Fibroblast of lung (primary cell): ENCODE measurements around the gene SETBP1. TPM values are rescaled to one million over a fixed set of nuclear protein-coding genes. Genes with fewer than 3 reads are reported as not detected.

Source experiments
- DNase-seq, 2 donors: peaks; one replicate each; pipeline versions ENCODE4 v3.0.0 to v3.0.0-alpha.2; 2010; ENCODE audit warnings: low read depth in 2 of 2
- H2AFZ ChIP-seq: 2 replicates; pipeline ENCODE4 v1.5.1; 2012; ENCODE audit warnings: low read length, control low read depth, inconsistent platforms
- H3K27ac ChIP-seq: 2 replicates; pipeline ENCODE4 v1.5.1; 2011; ENCODE audit warnings: low read length, control low read depth; ENCODE audit not compliant: insufficient read depth
- H3K27me3 ChIP-seq: 2 replicates; pipeline ENCODE4 v1.5.1; 2011; ENCODE audit warnings: mild to moderate bottlenecking, low read length; ENCODE audit not compliant: control insufficient read depth, insufficient read depth
- H3K36me3 ChIP-seq: 2 replicates; pipeline ENCODE4 v1.5.1; 2011; ENCODE audit warnings: low read length; ENCODE audit not compliant: control insufficient read depth, insufficient read depth
- H3K4me1 ChIP-seq: 2 replicates; pipeline ENCODE4 v1.5.1; 2011; ENCODE audit warnings: low read length; ENCODE audit not compliant: control insufficient read depth, insufficient read depth; ENCODE audit errors: extremely low read depth
- H3K4me2 ChIP-seq: 2 replicates; pipeline ENCODE4 v1.5.1; 2011; ENCODE audit warnings: low read length, control low read depth; ENCODE audit not compliant: insufficient read depth; ENCODE audit errors: extremely low read depth
- H3K4me3 ChIP-seq, 4 experiments: fragments of 200-600 bp in 1 of 4; sonication (generic) in 1 of 4; replicated peaks in 1 of 4; 2 replicates each; pipeline ENCODE4 v1.5.1; 2011 to 2016; ENCODE audit warnings: low read length in 4 of 4, low read depth in 3 of 4, mild to moderate bottlenecking in 3 of 4, control low read depth in 2 of 4, inconsistent platforms in 1 of 4, mixed read lengths in 1 of 4; ENCODE audit not compliant: insufficient read depth in 1 of 4; ENCODE audit errors: control extremely low read depth in 1 of 4
- H3K79me2 ChIP-seq: 2 replicates; pipeline ENCODE4 v1.5.1; 2012; ENCODE audit warnings: mild to moderate bottlenecking, low read length, inconsistent platforms; ENCODE audit not compliant: control insufficient read depth, insufficient read depth
- H3K9ac ChIP-seq: 2 replicates; pipeline ENCODE4 v1.5.1; 2011; ENCODE audit warnings: mild to moderate bottlenecking, low read length, control low read depth; ENCODE audit not compliant: insufficient read depth
- H3K9me3 ChIP-seq: 2 replicates; pipeline ENCODE4 v1.5.1; 2012; ENCODE audit warnings: low read depth, low read length; ENCODE audit not compliant: control insufficient read depth, insufficient read depth
- H4K20me1 ChIP-seq: 2 replicates; pipeline ENCODE4 v1.5.1; 2011; ENCODE audit warnings: low read length; ENCODE audit not compliant: control insufficient read depth, insufficient read depth; ENCODE audit errors: extremely low read depth
- CTCF ChIP-seq, 2 donors: IDR thresholded peaks in 1 of 2; conservative IDR thresholded peaks in 1 of 2; 1 replicate in 1 of 2; 2 replicates in 1 of 2; pipeline ENCODE4 v1.5.1; 2011 to 2012; ENCODE audit warnings: low read length in 2 of 2, control low read depth in 1 of 2, inconsistent platforms in 1 of 2, low read depth in 1 of 2, mild to moderate bottlenecking in 1 of 2
- EZH2 ChIP-seq: IDR thresholded peaks from 2 replicates; pipeline ENCODE4 v1.5.1; 2012; ENCODE audit warnings: low read length, control low read depth, mild to moderate bottlenecking; ENCODE audit errors: missing control alignments
- polyA plus RNA-seq, 2 donors: library from polyadenylated mRNA; depleted of rRNA in 1 of 2; stranded (reverse) in 1 of 2; unstranded in 1 of 2; fragments of >200 nt; gene quantifications; 2 replicates each; pipeline ENCODE4 v1.2.1, GENCODE V29; 2011 to 2012; ENCODE audit warnings: missing spikeins in 1 of 2
- total RNA-seq: library from RNA; depleted of rRNA; stranded (reverse); fragments of >200 nt; gene quantifications from 2 replicates; pipeline ENCODE4 v1.2.1, GENCODE V29; 2014

Gene SETBP1
- total and polyA plus RNA-seq, 2 donors (not counting 1 experiment from before 2014, with no cell fraction given) = 4.5 to 5.4 TPM

GRCh38 chr18:44786688-44787087, 106.0 kb downstream of the SETBP1 start:
- Histone ChIP-seq H3K9me3 (no peaks in the 10 kb centered on the region), H3K27me3 (no peaks in the 10 kb centered on the region), H3K79me2 (no peaks in the 10 kb centered on the region), H3K4me2 (peak overlapping the region; percentile 3), H4K20me1 (no peaks in the 10 kb centered on the region), H3K36me3 (no peaks in the 10 kb centered on the region), H3K4me3 (no peak overlapping the region), H2AFZ (peak overlapping the region; percentile 9), H3K4me1 (peaks cover 2% of the 10 kb centered on the region), H3K27ac (no peak overlapping the region), H3K9ac (no peak overlapping the region)
- TF ChIP-seq CTCF (conservative IDR thresholded peaks at IDR 0.05 in 1 of 2, IDR thresholded peaks at IDR 0.05 in 1 of 2; ENCODE audit: low read depth in 1 of 2, low read length in 2 of 2) (no peak), EZH2 (no peak)
- no peak for DNase-seq

DNA sequence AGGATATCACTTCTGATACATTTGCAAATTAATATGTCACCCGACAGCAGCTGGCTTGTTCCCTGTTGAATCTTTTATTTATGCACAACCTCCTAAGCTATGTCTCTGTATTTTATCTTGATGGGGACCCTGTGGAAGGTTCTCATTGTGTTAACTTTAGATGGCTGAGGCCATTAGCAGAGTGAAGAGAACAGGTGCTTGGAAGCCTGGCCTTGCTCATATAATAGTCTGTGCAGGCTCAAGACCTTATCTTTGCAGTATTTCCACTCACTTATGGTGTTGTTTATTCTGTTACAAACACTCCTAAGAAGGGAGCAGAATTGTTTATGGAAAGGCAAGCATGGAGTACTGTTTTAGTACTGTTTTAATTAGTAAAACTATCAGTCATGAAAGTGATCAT, 107.6 kb downstream of the SETBP1 start:
- no peak for DNase-seq
- Histone ChIP-seq H3K9ac (no peak overlapping the region), H3K79me2 (no peaks in the 10 kb centered on the region), H3K4me1 (peaks cover 2% of the 10 kb centered on the region), H3K4me3 (no peak overlapping the region), H3K36me3 (no peaks in the 10 kb centered on the region), H3K4me2 (no peak overlapping the region), H4K20me1 (no peaks in the 10 kb centered on the region), H3K27me3 (no peaks in the 10 kb centered on the region), H2AFZ (no peak overlapping the region), H3K9me3 (no peaks in the 10 kb centered on the region), H3K27ac (no peak overlapping the region)
- TF ChIP-seq CTCF (conservative IDR thresholded peaks at IDR 0.05 in 1 of 2, IDR thresholded peaks at IDR 0.05 in 1 of 2; ENCODE audit: low read depth in 1 of 2, low read length in 2 of 2) = no peak
- TF ChIP-seq EZH2 = no peak

DNA sequence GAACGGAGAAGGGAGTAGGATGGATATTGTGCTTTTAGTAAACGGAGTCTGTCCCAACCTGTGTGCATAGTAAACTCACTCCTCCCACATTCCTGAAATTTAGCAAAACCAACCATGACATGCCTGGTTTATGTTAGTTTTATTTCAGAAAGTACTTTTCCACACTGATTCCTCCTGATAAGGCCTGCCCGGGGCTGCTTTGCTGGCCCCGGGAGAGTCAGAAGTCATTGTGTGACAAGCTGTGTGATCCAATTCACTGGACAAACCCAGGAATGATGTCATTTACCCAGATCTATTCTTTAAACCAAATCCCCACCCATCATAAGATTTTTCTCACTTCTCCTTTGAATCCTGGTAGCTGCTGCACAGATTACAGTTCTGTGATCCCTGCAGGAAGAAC, 109.0 kb downstream of the SETBP1 start:
- no peaks in the 10 kb centered on the region for H3K9me3 ChIP-seq
- no peaks in the 10 kb centered on the region for H4K20me1 ChIP-seq
- no peak overlapping the region for H3K4me2 ChIP-seq
- H3K4me1 ChIP-seq = peaks cover 2% of the 10 kb centered on the region
- no peak overlapping the region for H3K9ac ChIP-seq
- no peaks in the 10 kb centered on the region for H3K36me3 ChIP-seq
- DNase-seq = peak in 1 of 2 donors; percentile 54
- no peak overlapping the region for H3K4me3 ChIP-seq
- H3K79me2 ChIP-seq = no peaks in the 10 kb centered on the region
- no peak overlapping the region for H3K27ac ChIP-seq
- no peak overlapping the region for H2AFZ ChIP-seq
- TF ChIP-seq CTCF (conservative IDR thresholded peaks at IDR 0.05 in 1 of 2, IDR thresholded peaks at IDR 0.05 in 1 of 2; ENCODE audit: low read depth in 1 of 2, low read length in 2 of 2) (no peak), EZH2 (no peak)
- H3K27me3 ChIP-seq = no peaks in the 10 kb centered on the region
